ENCODE measurements around the gene BAX. TPM values are rescaled to one million over a fixed set of nuclear protein-coding genes. Genes with fewer than 3 reads are reported as not detected.
A peak's percentile ranks its signal among the peaks of the same experiment; 100 is the strongest.

Gene BAX
- total and polyA plus RNA-seq, 9 of the 15 experiments (the other 6 are each of a cell fraction or from before 2014, with no cell fraction given), result 3.2 to 95.4 (median 44.5) TPM

- TF ChIP-seq SMARCE1 (IDR thresholded peaks at IDR 0.05), result 0 out of 2 replicates have a peak, but pooled peaks have one; percentile 24
- no peak for TF ChIP-seq ZNF57 (CRISPR knock-in tag; IDR thresholded peaks at IDR 0.05)
- peak; percentile 54; the same call in 1 of the 2 replicates for TF ChIP-seq ZNF311 (CRISPR knock-in tag; IDR thresholded peaks at IDR 0.05)
- 0 out of 2 replicates have a peak, but pooled peaks have one; percentile 14 for TF ChIP-seq BHLHE40 (IDR thresholded peaks at IDR 0.05; ENCODE audit: low read length)
- TF ChIP-seq MGA (IDR thresholded peaks at IDR 0.05), result no peak
- TF ChIP-seq TBL1XR1 (IDR thresholded peaks at IDR 0.05; ENCODE audit: low read length in 2 of 2), result no peak
- TF ChIP-seq ADNP (tag; IDR thresholded peaks at IDR 0.05), result 0 out of 2 replicates have a peak, but pooled peaks have one; percentile 10
- TF ChIP-seq PREB (CRISPR knock-in tag; IDR thresholded peaks at IDR 0.05), result no peak
- TF ChIP-seq CAMTA2 (CRISPR knock-in tag; conservative IDR thresholded peaks at IDR 0.05), result no peak
- TF ChIP-seq ZFP91 (CRISPR knock-in tag; IDR thresholded peaks at IDR 0.05), result no peak
- 0 out of 2 replicates have a peak, but pooled peaks have one; percentile 6 for TF ChIP-seq PKNOX1 (IDR thresholded peaks at IDR 0.05)
Observed at GRCh38 chr19:48950830-48951519, 3.7 kb upstream of the BAX start (continued).
